Urinary bladder (tissue), 4 donors: Measurements from ENCODE around the gene ATG5. TPM values are rescaled to one million over a fixed set of nuclear protein-coding genes. Genes with fewer than 3 reads are reported as not detected.

Experiments
- DNase-seq: peaks from one replicate; pipeline ENCODE4 v3.0.0-alpha.2; 2015; ENCODE audit errors: extremely low spot score
- H3K27ac ChIP-seq: one replicate; pipeline ENCODE4 v1.5.1; 2013; ENCODE audit warnings: low read depth, mild to moderate bottlenecking, moderate library complexity
- H3K36me3 ChIP-seq: one replicate; pipeline ENCODE4 v1.6.1; 2013; ENCODE audit warnings: mild to moderate bottlenecking, moderate library complexity; ENCODE audit not compliant: insufficient read depth
- H3K4me1 ChIP-seq: one replicate; pipeline ENCODE4 v1.6.1; 2013; ENCODE audit warnings: mild to moderate bottlenecking, moderate library complexity; ENCODE audit not compliant: insufficient read depth
- H3K4me3 ChIP-seq: one replicate; pipeline ENCODE4 v1.5.1; 2013; ENCODE audit warnings: low read depth, low read length
- WGBS: extraction: QIAGEN DNeasy Blood & Tissue Kit; methylation state at CpG from one replicate; pipeline ENCODE4 v1.1.7; 2013; 5-methylcytosine and 5-hydroxymethylcytosine counted together
- polyA plus RNA-seq: library from polyadenylated mRNA; stranded (reverse); fragments of 200-250 nt; gene quantifications from one replicate; pipeline ENCODE4 v1.2.3, GENCODE V29; 2013
- total RNA-seq: library from RNA; depleted of rRNA; stranded (reverse); fragments of >200 nt; gene quantifications from one replicate; pipeline ENCODE4 v1.2.3, GENCODE V29; 2014
- donor health status: healthy with polysubstance abuse.
- donor health status: healthy.

Gene ATG5
- total and polyA plus RNA-seq, 2 donors, result 24.0 to 88.8 TPM

GRCh38 chr6:106334646-106335448, 9.3 kb upstream of the ATG5 start:
- Histone ChIP-seq H3K4me1 (no peaks in the 10 kb centered on the region), H3K36me3 (no peaks in the 10 kb centered on the region), H3K4me3 (no peak overlapping the region), H3K27ac (no peak overlapping the region)
- WGBS, result 28% methylated on average over 5 of the region's 5 CpGs
- DNase-seq, result no peak

- no peaks in the 10 kb centered on the region for H3K36me3 ChIP-seq
- no peak for DNase-seq
- H3K4me3 ChIP-seq, result peak overlapping the region; percentile 62
- WGBS, result 5% methylated on average over 9 of the region's 9 CpGs
- peak overlapping the region; percentile 71 for H3K27ac ChIP-seq
- H3K4me1 ChIP-seq, result no peaks in the 10 kb centered on the region
Measured at GRCh38 chr6:106324726-106325335, 729 bp downstream of the ATG5 start.

GRCh38 chr6:106321940-106322339, 3.6 kb downstream of the ATG5 start:
- WGBS, result 98% methylated on average over 4 of the region's 4 CpGs
- H3K4me1 ChIP-seq, result no peaks in the 10 kb centered on the region
- H3K36me3 ChIP-seq, result no peaks in the 10 kb centered on the region
- no peak overlapping the region for H3K27ac ChIP-seq
- H3K4me3 ChIP-seq, result no peak overlapping the region
- no peak for DNase-seq

GRCh38 chr6:106318851-106319250, 6.7 kb downstream of the ATG5 start:
- Histone ChIP-seq H3K27ac (no peak overlapping the region), H3K4me3 (no peak overlapping the region), H3K36me3 (peaks cover 2% of the 10 kb centered on the region), H3K4me1 (no peaks in the 10 kb centered on the region)
- DNase-seq, result no peak

GRCh38 chr6:106318061-106318460, 7.5 kb downstream of the ATG5 start:
- DNase-seq, result no peak
- WGBS, result 54% methylated on average over 2 of the region's 2 CpGs
- Histone ChIP-seq H3K4me1 (no peaks in the 10 kb centered on the region), H3K36me3 (peaks cover 2% of the 10 kb centered on the region), H3K4me3 (no peak overlapping the region), H3K27ac (no peak overlapping the region)

- 90% methylated on average over 3 of the region's 3 CpGs for WGBS
- no peak overlapping the region for H3K27ac ChIP-seq
- H3K4me1 ChIP-seq, result no peaks in the 10 kb centered on the region
- peaks cover 3% of the 10 kb centered on the region for H3K36me3 ChIP-seq
- no peak for DNase-seq
- H3K4me3 ChIP-seq, result no peak overlapping the region
Measured at GRCh38 chr6:106316375-106316766, 9.2 kb downstream of the ATG5 start.

- Histone ChIP-seq H3K36me3 (peaks cover 3% of the 10 kb centered on the region), H3K4me1 (no peaks in the 10 kb centered on the region), H3K27ac (no peak overlapping the region), H3K4me3 (no peak overlapping the region)
- no peak for DNase-seq
- 75% methylated on average over 6 of the region's 6 CpGs for WGBS
Measured at GRCh38 chr6:106315765-106316374, 9.7 kb downstream of the ATG5 start.

GRCh38 chr6:106309766-106310373, 15.7 kb downstream of the ATG5 start:
- no peak overlapping the region for H3K27ac ChIP-seq
- H3K36me3 ChIP-seq, result peaks cover 1% of the 10 kb centered on the region
- no peaks in the 10 kb centered on the region for H3K4me1 ChIP-seq
- H3K4me3 ChIP-seq, result no peak overlapping the region
- no peak for DNase-seq
- WGBS, result 83% methylated on average over 3 of the region's 3 CpGs

- no peak overlapping the region for H3K4me3 ChIP-seq
- H3K27ac ChIP-seq, result no peak overlapping the region
- DNase-seq, result no peak
- 65% methylated on average over 2 of the region's 2 CpGs for whole genome bisulfite sequencing
- H3K4me1 ChIP-seq, result no peaks in the 10 kb centered on the region
- peaks cover 1% of the 10 kb centered on the region for H3K36me3 ChIP-seq
Measured at GRCh38 chr6:106308985-106309384, 16.6 kb downstream of the ATG5 start.

- Histone ChIP-seq H3K4me1 (no peaks in the 10 kb centered on the region), H3K36me3 (no peaks in the 10 kb centered on the region), H3K27ac (no peak overlapping the region), H3K4me3 (no peak overlapping the region)
- no peak for DNase-seq
- 98% methylated on average over 2 of the region's 2 CpGs for WGBS
Measured at GRCh38 chr6:106305740-106306139, 19.8 kb downstream of the ATG5 start.

GRCh38 chr6:106300944-106301343, 24.6 kb downstream of the ATG5 start:
- no peaks in the 10 kb centered on the region for H3K36me3 ChIP-seq
- H3K4me3 ChIP-seq, result no peak overlapping the region
- H3K27ac ChIP-seq, result no peak overlapping the region
- 75% methylated on average over 3 of the region's 3 CpGs for WGBS
- DNase-seq, result no peak
- H3K4me1 ChIP-seq, result no peaks in the 10 kb centered on the region

GRCh38 chr6:106300020-106300780, 25.4 kb downstream of the ATG5 start:
- DNase-seq, result no peak
- Histone ChIP-seq H3K27ac (no peak overlapping the region), H3K4me1 (no peaks in the 10 kb centered on the region), H3K36me3 (no peaks in the 10 kb centered on the region), H3K4me3 (no peak overlapping the region)
- WGBS, result 91% methylated on average over 4 of the region's 4 CpGs

GRCh38 chr6:106293116-106293515, 32.4 kb downstream of the ATG5 start:
- no peak for DNase-seq
- Histone ChIP-seq H3K4me1 (no peaks in the 10 kb centered on the region), H3K27ac (no peak overlapping the region), H3K4me3 (no peak overlapping the region), H3K36me3 (no peaks in the 10 kb centered on the region)
- 95% methylated on average over 1 of the region's 1 CpG for WGBS
